DMS153 (cell line): ENCODE measurements around the gene CACNA2D3.

Experiments used
- DNase-seq: peaks from one replicate; lab custom pipeline; 2025; lab: John Stamatoyannopoulos, UW

Gene CACNA2D3

DNA sequence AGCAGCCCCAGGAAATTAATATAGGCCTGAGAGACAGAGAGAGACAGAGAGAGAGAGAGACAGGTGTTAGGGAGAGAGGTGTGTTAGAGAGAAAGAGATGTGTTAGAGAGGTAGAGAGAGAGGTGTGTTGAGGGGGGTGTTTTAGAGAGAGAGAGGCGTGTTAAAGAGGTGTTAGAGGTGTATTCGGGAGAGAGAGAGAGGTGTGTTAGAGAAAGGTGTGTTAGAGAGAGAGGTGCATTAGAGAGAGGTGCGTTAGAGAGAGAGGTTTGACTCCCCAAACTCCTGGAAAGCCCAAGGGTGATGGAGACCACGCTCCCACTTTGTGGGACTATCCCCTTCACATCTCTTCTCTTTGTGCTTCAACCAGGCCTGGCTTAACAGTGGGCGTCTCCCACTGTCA lies 95.5 kb downstream of the CACNA2D3 start:
- no peak for DNase-seq

GRCh38 chr3:54222316-54222715 lies 100.0 kb downstream of the CACNA2D3 start:
- peak; percentile 19 for DNase-seq

- DNase-seq: peak; percentile 76
These were observed 100.7 kb downstream of the CACNA2D3 start for GRCh38 chr3:54223063-54223462.

GRCh38 chr3:54225841-54226528 lies 103.6 kb downstream of the CACNA2D3 start:
- DNase-seq: peak; percentile 18

- no peak for DNase-seq
These were observed 106.5 kb downstream of the CACNA2D3 start for GRCh38 chr3:54228806-54229205.

DNA sequence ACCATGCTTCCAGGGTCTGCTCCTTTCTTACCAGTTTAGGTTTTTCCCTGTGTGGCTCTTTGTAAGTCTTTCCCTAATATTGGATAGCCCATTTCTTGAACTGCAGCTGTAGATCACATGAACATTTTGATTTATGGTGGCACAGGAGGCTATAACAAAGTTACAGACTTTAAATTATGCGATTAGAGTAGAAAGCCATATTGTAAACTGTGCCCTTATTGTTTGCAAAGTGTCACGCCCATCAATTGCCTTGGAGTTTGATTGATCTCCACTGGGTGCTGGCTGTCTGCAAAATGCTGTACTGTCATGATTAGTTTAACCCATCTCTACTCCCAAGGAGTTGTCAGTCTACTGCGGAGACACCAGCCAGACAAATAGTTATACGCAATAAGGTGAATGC lies 110.3 kb downstream of the CACNA2D3 start:
- DNase-seq: no peak

- no peak for DNase-seq
These were observed 113.6 kb downstream of the CACNA2D3 start for GRCh38 chr3:54235998-54236397.

DNA sequence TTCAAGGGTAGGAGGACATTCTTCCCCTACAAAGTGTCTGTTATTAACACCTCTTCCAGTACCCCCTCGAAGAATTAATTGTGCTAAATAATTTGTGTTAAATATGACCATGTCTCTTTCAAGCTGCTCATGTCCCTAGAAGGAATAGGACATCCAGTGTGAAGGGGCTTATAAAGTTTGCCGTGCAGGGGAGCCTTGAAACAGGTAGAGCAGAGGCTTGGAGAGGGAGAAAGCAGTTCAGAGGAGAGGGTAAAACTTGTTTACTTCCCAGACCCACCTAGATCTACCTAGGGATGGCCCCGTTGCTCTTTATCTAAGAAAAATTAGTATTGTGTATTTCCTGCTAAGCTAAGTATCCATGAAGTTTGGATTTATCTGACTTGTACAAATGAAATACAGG lies 114.8 kb downstream of the CACNA2D3 start:
- no peak for DNase-seq

DNA sequence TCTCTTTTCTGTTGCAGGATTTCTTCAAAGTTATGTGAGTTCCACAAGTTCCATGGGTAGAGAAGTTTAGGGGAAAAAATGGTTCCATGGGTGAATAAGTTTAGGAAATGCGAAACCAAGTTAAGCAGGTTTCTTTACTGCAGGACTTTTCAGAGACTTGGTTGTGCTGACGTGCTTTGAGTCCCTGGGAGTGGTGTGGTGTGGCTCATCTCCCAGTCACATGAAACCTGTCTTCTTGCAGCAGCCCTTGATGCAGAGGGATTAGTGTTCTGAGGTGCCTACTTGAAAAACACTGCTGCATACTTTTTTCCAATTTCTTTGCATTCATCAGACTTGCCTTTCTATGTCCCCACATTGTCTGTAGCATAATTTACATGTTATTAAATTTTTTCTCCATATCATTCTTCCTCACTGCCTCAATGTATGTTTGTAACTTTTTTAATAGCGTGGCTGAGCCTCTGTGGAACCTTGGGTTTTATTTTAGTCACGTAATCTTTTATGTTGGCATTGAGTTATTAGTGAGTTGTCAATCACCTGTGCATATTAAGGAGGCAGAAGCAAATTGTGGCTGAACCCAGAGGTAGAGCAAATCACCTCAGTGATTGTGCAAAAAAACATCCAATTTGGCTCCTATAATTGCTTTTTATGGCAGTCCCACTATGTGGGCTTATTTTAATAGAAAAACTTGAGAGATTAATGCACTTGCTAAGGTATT lies 115.6 kb downstream of the CACNA2D3 start:
- no peak for DNase-seq

- no peak for DNase-seq
These were observed 118.0 kb downstream of the CACNA2D3 start for GRCh38 chr3:54240309-54240708.

GRCh38 chr3:54243056-54243931 lies 120.9 kb downstream of the CACNA2D3 start:
- DNase-seq: no peak

DNA sequence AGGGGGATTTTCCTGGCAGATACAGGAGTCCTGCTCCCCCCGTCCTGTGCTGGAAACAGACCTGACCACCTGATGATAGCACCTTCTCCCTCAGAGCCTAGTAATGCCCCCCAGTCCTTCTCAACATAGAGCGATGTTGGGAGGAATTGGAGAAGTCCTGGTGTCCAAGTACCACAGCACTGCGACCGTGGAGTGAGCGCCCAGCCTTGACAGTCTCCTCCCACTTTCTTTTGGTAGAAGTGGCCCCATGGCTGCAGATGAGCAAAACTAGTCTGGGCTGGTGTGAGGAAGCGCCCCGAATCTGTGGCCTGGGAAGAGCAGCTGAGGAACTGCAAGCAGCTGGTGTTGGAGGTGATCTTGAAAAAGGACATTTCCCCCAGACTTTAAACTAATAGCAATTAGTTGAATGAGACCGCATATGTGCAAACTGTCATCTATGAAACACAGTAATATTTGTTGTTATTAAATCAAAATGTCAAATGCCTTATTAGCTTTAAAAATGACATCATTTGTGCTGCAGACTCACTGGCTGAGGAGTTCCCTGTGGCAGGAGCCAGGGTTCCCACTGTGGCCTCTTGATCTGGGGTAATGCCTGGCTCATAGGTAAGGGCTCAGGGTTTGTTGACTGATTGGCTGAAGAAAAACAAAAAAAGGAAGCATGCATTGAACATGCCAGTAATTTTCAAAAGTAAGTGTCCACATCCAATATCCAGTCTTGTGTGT lies 121.8 kb downstream of the CACNA2D3 start:
- DNase-seq: no peak

GRCh38 chr3:54251705-54252104 lies 129.4 kb downstream of the CACNA2D3 start:
- DNase-seq: no peak

GRCh38 chr3:54257125-54257720 lies 134.9 kb downstream of the CACNA2D3 start:
- DNase-seq: no peak

DNA sequence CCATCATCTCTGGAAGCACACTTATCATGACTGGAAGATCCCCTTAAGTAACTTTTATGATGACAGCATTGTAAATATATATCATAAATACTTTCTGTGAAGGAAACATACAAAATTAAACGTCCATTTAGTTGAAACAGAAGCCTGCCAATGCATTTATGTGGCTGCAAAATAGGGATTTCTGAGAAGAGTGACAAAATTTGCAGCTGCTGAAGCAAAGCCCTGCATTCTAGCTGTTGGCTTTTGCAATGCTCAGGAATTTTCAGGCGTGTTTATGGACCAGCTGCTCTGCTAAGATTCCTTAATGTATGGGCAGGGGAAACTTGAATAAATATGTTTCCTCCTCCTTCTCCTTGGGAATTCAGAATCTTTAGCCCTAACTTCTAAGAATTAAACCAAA lies 137.3 kb downstream of the CACNA2D3 start:
- DNase-seq: no peak

DNA sequence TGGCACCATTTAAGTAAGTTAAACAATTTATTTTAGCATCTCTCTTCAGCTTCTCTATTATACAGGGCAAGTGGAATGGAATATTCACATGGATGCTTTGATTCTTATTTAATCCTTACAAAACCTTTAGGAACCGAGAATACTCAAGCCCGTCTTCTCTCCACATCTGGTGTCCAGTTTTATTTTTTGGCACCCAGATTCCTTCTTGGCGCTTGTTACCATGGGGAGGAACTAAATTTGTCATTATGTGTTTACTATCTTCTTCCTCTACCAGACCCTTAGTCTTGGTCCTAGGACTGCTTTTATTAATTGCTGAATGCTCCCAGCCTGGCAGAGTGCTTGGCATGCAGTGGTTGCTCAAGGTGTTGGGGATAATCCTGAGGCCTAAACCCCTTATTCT lies 138.8 kb downstream of the CACNA2D3 start:
- no peak for DNase-seq

- no peak for DNase-seq
These were observed 140.2 kb downstream of the CACNA2D3 start for GRCh38 chr3:54262541-54262940.

DNA sequence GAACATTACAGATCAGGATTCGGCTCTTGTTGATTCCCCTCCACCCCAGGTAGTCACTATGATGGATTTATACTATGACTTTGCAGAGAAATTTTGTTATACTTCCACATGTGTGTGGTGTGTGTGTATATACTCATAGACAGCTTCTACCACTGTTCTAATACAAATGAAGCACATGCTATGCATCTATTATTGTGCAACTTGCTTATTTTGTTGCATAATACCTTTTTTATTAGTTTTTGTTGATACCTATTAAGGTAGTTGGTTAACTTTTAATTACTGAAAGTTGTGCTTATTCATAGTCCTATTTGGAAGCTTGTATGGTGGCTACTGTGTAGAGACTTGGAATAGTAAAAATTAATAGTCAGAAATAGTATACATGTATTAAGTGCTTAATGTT lies 140.6 kb downstream of the CACNA2D3 start:
- DNase-seq: no peak

DNA sequence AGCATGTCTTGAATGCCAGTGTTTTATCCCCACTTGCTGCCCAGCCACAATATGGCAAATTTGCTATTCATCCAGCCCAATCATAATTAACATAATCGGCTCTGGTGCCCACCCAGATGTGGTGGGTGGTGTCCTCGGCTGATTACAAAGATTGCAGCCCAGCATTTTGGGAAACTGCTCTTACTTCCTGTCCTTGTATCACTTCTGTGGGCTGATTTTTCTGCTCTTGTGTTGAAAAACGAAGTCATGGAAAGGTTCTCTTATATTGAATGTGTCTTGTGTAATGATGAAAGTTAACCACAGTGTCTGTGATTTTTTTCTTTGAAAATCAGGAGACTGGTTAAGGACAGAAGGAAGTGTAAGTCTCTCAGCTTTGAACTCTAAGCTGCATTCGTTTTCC lies 141.7 kb downstream of the CACNA2D3 start:
- no peak for DNase-seq

- no peak for DNase-seq
These were observed 148.6 kb downstream of the CACNA2D3 start for GRCh38 chr3:54270816-54271526.

GRCh38 chr3:54273791-54274190 lies 151.4 kb downstream of the CACNA2D3 start:
- DNase-seq: no peak
